HEK293 (cell line): Measurements from ENCODE around the gene HYOU1.

Experiments
- IKZF3 ChIP-seq: fragments of 450-650 bp; IDR thresholded peaks from 2 replicates; pipeline ENCODE4 v1.5.0; 2018; ENCODE audit warnings: missing biosample characterization, mild to moderate bottlenecking, missing genetic modification characterization, moderate library complexity
- KLF17 ChIP-seq: fragments of 450-650 bp; formaldehyde crosslinking; IDR thresholded peaks from 2 replicates; pipeline ENCODE4 v1.5.1; 2016; ENCODE audit warnings: missing biosample characterization, missing genetic modification characterization
- KLF9 ChIP-seq: fragments of 450-650 bp; formaldehyde crosslinking; IDR thresholded peaks from 2 replicates; pipeline ENCODE4 v1.5.1; 2016; ENCODE audit warnings: missing biosample characterization, missing genetic modification characterization, low read depth
- MZF1 ChIP-seq: fragments of 450-650 bp; formaldehyde crosslinking; IDR thresholded peaks from 2 replicates; pipeline ENCODE4 v1.5.1; 2017; ENCODE audit warnings: missing biosample characterization, missing genetic modification characterization, borderline replicate concordance
- PATZ1 ChIP-seq: fragments of 450-650 bp; formaldehyde crosslinking; IDR thresholded peaks from 2 replicates; pipeline ENCODE4 v1.5.1; 2016; ENCODE audit warnings: missing biosample characterization, missing genetic modification characterization
- SCRT2 ChIP-seq: fragments of 450-650 bp; formaldehyde crosslinking; IDR thresholded peaks from 2 replicates; pipeline ENCODE4 v1.5.1; 2016; ENCODE audit warnings: missing biosample characterization, missing genetic modification characterization
- SP3 ChIP-seq: fragments of 450-650 bp; formaldehyde crosslinking; IDR thresholded peaks from 2 replicates; pipeline ENCODE4 v1.5.1; 2016; ENCODE audit warnings: missing biosample characterization, missing genetic modification characterization
- WT1 ChIP-seq: fragments of 450-650 bp; formaldehyde crosslinking; IDR thresholded peaks from 2 replicates; pipeline ENCODE4 v1.5.1; 2016; ENCODE audit warnings: missing biosample characterization, missing genetic modification characterization
- ZBTB11 ChIP-seq: fragments of 450-650 bp; formaldehyde crosslinking; conservative IDR thresholded peaks from 2 replicates; pipeline ENCODE4 v1.5.1; 2016; ENCODE audit warnings: low read depth, missing biosample characterization, missing genetic modification characterization
- ZBTB17 ChIP-seq: fragments of 450-650 bp; formaldehyde crosslinking; IDR thresholded peaks from 2 replicates; pipeline ENCODE4 v1.5.1; 2016; ENCODE audit warnings: missing biosample characterization, missing genetic modification characterization
- ZBTB20 ChIP-seq: fragments of 450-650 bp; formaldehyde crosslinking; IDR thresholded peaks from 2 replicates; pipeline ENCODE4 v1.5.1; 2016; ENCODE audit warnings: missing biosample characterization, missing genetic modification characterization
- ZBTB21 ChIP-seq: fragments of 450-650 bp; formaldehyde crosslinking; IDR thresholded peaks from 2 replicates; pipeline ENCODE4 v1.5.1; 2017; ENCODE audit warnings: missing biosample characterization, missing genetic modification characterization
- ZBTB8A ChIP-seq: fragments of 450-650 bp; formaldehyde crosslinking; IDR thresholded peaks from 2 replicates; pipeline ENCODE4 v1.5.1; 2016; ENCODE audit warnings: missing biosample characterization, missing genetic modification characterization
- ZEB2 ChIP-seq: fragments of 450-650 bp; formaldehyde crosslinking; IDR thresholded peaks from 2 replicates; pipeline ENCODE4 v1.5.1; 2016; ENCODE audit warnings: missing biosample characterization, missing genetic modification characterization
- ZFP69B ChIP-seq: fragments of 450-650 bp; formaldehyde crosslinking; IDR thresholded peaks from 2 replicates; pipeline ENCODE4 v1.5.1; 2016; ENCODE audit warnings: missing biosample characterization, missing genetic modification characterization
- ZNF121 ChIP-seq: fragments of 450-650 bp; formaldehyde crosslinking; IDR thresholded peaks from 2 replicates; pipeline ENCODE4 v1.5.1; 2016; ENCODE audit warnings: missing biosample characterization, missing genetic modification characterization
- ZNF24 ChIP-seq: fragments of 450-650 bp; formaldehyde crosslinking; IDR thresholded peaks from 2 replicates; pipeline ENCODE4 v1.5.1; 2016; ENCODE audit warnings: missing biosample characterization, missing genetic modification characterization
- ZNF335 ChIP-seq: fragments of 450-650 bp; formaldehyde crosslinking; conservative IDR thresholded peaks from 2 replicates; pipeline ENCODE4 v1.5.1; 2016; ENCODE audit warnings: missing biosample characterization, missing genetic modification characterization
- ZNF341 ChIP-seq: fragments of 450-650 bp; formaldehyde crosslinking; IDR thresholded peaks from 2 replicates; pipeline ENCODE4; 2016; ENCODE audit warnings: low read depth, missing biosample characterization, missing genetic modification characterization
- ZNF449 ChIP-seq: fragments of 450-650 bp; formaldehyde crosslinking; IDR thresholded peaks from 2 replicates; pipeline ENCODE4 v1.5.1; 2017; ENCODE audit warnings: missing biosample characterization, mild to moderate bottlenecking, missing genetic modification characterization, moderate library complexity
- ZNF660 ChIP-seq: fragments of 450-650 bp; IDR thresholded peaks from 2 replicates; pipeline ENCODE4 v1.5.1; 2018; ENCODE audit warnings: missing biosample characterization, mild to moderate bottlenecking, missing genetic modification characterization
- ZSCAN30 ChIP-seq: fragments of 450-650 bp; IDR thresholded peaks from 2 replicates; pipeline ENCODE4 v1.5.1; 2018; ENCODE audit warnings: missing biosample characterization, mild to moderate bottlenecking, missing genetic modification characterization, moderate library complexity

HYOU1 gene

GRCh38 chr11:119057000-119057769 lies at the start of gene HYOU1 (continued):
- 0 out of 2 replicates have a peak, but pooled peaks have one; percentile 73 for TF ChIP-seq KLF17 (tag by site-specific recombination)
- peak; percentile 92 for TF ChIP-seq SCRT2 (tag by site-specific recombination)
- no peak for TF ChIP-seq MZF1
- no peak for TF ChIP-seq ZNF121 (tag by site-specific recombination)
- TF ChIP-seq PATZ1 (tag by site-specific recombination), result peak; percentile 67
- TF ChIP-seq ZSCAN30 (tag by site-specific recombination), result peak; percentile 21; the same call in 1 of the 2 replicates
- peak; percentile 82 for TF ChIP-seq ZNF341 (tag by site-specific recombination)
- TF ChIP-seq ZNF660 (tag by site-specific recombination), result peak; percentile 28; the same call in 1 of the 2 replicates
- 0 out of 2 replicates have a peak, but pooled peaks have one; percentile 52 for TF ChIP-seq ZNF24 (tag by site-specific recombination)
- peak; percentile 72 for TF ChIP-seq ZBTB11 (tag by site-specific recombination)
- TF ChIP-seq ZBTB20 (tag by site-specific recombination), result peak; percentile 37; the same call in 1 of the 2 replicates
- 0 out of 2 replicates have a peak, but pooled peaks have one; percentile 45 for TF ChIP-seq ZEB2 (tag by site-specific recombination)
- peak; percentile 47 for TF ChIP-seq ZNF335 (tag by site-specific recombination)
- peak; percentile 27; the same call in 1 of the 2 replicates for TF ChIP-seq ZNF449 (tag by site-specific recombination)
- TF ChIP-seq SP3 (tag by site-specific recombination), result peak; percentile 46; the same call in 1 of the 2 replicates
- peak; percentile 62; the same call in 1 of the 2 replicates for TF ChIP-seq KLF9 (tag by site-specific recombination)
- TF ChIP-seq IKZF3 (tag by site-specific recombination), result 0 out of 2 replicates have a peak, but pooled peaks have one; percentile 40
- TF ChIP-seq ZBTB8A (tag by site-specific recombination), result peak; percentile 49
- TF ChIP-seq WT1 (tag by site-specific recombination), result 0 out of 2 replicates have a peak, but pooled peaks have one; percentile 8
- no peak; the same call in 1 of the 2 replicates for TF ChIP-seq ZFP69B (tag by site-specific recombination)
- TF ChIP-seq ZBTB17 (tag by site-specific recombination), result peak; percentile 84
- TF ChIP-seq ZBTB21 (tag by site-specific recombination), result no peak
